ENCODE data around the gene XDH. TPM values are rescaled to one million over a fixed set of nuclear protein-coding genes. Genes with fewer than 3 reads are reported as not detected.
A peak's percentile ranks its signal among the peaks of the same experiment; 100 is the strongest.

Gene XDH
- total RNA-seq, 1 donor from 2014 or later: not detected

- no peak for ATAC-seq
Measured at GRCh38 chr2:31314761-31315160, 99.8 kb downstream of the XDH start.

GRCh38 chr2:31312898-31313297, 101.6 kb downstream of the XDH start:
- DNase-seq (ENCODE audit: missing footprints): no peak
- intact Hi-C loops (cut with DNase I): no loop called here
- ATAC-seq: no peak

More at GRCh38 chr2:31314761-31315160, 99.8 kb downstream of the XDH start:
- intact Hi-C loops (cut with DNase I): no loop called here
- DNase-seq (ENCODE audit: missing footprints): no peak

- intact Hi-C loops (cut with DNase I): no loop called here
- no peak for DNase-seq (ENCODE audit: missing footprints)
- ATAC-seq: no peak
Measured at GRCh38 chr2:31304816-31305215, 109.7 kb downstream of the XDH start.

- ATAC-seq: peak; percentile 94
- intact Hi-C loops (cut with DNase I): loop anchor here (1.0 kb wide), 1 partner anchor 70 kb away; no protein-coding TSS in a partner anchor
- DNase-seq (ENCODE audit: missing footprints): no peak
Measured at GRCh38 chr2:31302940-31303563, 111.5 kb downstream of the XDH start.

GRCh38 chr2:31300309-31300708, 114.2 kb downstream of the XDH start:
- intact Hi-C loops (cut with DNase I): no loop called here
- no peak for DNase-seq (ENCODE audit: missing footprints)
- ATAC-seq: no peak

- no peak for DNase-seq (ENCODE audit: missing footprints)
- intact Hi-C loops (cut with DNase I): no loop called here
- ATAC-seq: no peak
Measured at GRCh38 chr2:31299547-31299946, 115.0 kb downstream of the XDH start.

- DNase-seq (ENCODE audit: missing footprints) (no peak), ATAC-seq (peak; percentile 15)
- intact Hi-C loops (cut with DNase I): no loop called here
Measured at GRCh38 chr2:31297751-31298150, 116.8 kb downstream of the XDH start.

- DNase-seq (ENCODE audit: missing footprints) (no peak), ATAC-seq (no peak)
- intact Hi-C loops (cut with DNase I): no loop called here
Measured at GRCh38 chr2:31296641-31297287, 117.8 kb downstream of the XDH start.

GRCh38 chr2:31294196-31294595, 120.3 kb downstream of the XDH start:
- ATAC-seq (no peak), DNase-seq (ENCODE audit: missing footprints) (no peak)
- intact Hi-C loops (cut with DNase I): no loop called here

GRCh38 chr2:31287654-31288053, 126.9 kb downstream of the XDH start:
- no peak for ATAC-seq
- no peak for DNase-seq (ENCODE audit: missing footprints)
- intact Hi-C loops (cut with DNase I): no loop called here

- intact Hi-C loops (cut with DNase I): no loop called here
- ATAC-seq: no peak
- no peak for DNase-seq (ENCODE audit: missing footprints)
Measured at GRCh38 chr2:31286961-31287550, 127.5 kb downstream of the XDH start.

- ATAC-seq (no peak), DNase-seq (ENCODE audit: missing footprints) (no peak)
- intact Hi-C loops (cut with DNase I): no loop called here
Measured at GRCh38 chr2:31286230-31286629, 128.3 kb downstream of the XDH start.

Other genes with a start within 250 kb of the XDH start
- 0.35 TPM for gene CAPN14, start 197.2 kb downstream of the XDH start, total RNA-seq
- gene EHD3, start 180.6 kb downstream of the XDH start, total RNA-seq: 27.9 TPM
- gene SRD5A2, start 166.2 kb upstream of the XDH start, total RNA-seq: not detected

All from Right ventricle myocardium inferior (tissue), 1 donor.